Hepatocyte (in vitro differentiated cells): ENCODE results near the gene PITPNC1. TPM values are rescaled to one million over a fixed set of nuclear protein-coding genes. Genes with fewer than 3 reads are reported as not detected.
"Not testable (repeated sequence)": the region's sequence is repeated elsewhere in the genome, so short reads cannot be mapped to it uniquely, and the experiment has no call there.

Source experiments
- DNase-seq: peaks from one replicate; pipeline ENCODE4 v3.0.0-alpha.2; 2016; ENCODE audit warnings: low spot score
- H2AFZ ChIP-seq: fragments of 200-600 bp; sonication (generic); 2 replicates; pipeline ENCODE4 v1.6.0; 2016; ENCODE audit warnings: antibody characterized with exemption, mild to moderate bottlenecking
- H3K27ac ChIP-seq: fragments of 200-600 bp; sonication (generic); 2 replicates; pipeline ENCODE4 v1.5.1; 2016; ENCODE audit warnings: mild to moderate bottlenecking
- H3K27me3 ChIP-seq: fragments of 200-600 bp; sonication (generic); 2 replicates; pipeline ENCODE4 v1.6.1; 2016
- H3K36me3 ChIP-seq: fragments of 200-600 bp; sonication (generic); replicated peaks from 2 replicates; pipeline ENCODE4 v1.5.1; 2016; ENCODE audit warnings: low read depth; ENCODE audit not compliant: insufficient read depth
- H3K4me1 ChIP-seq: fragments of 200-600 bp; sonication (generic); 2 replicates; pipeline ENCODE4 v1.5.1; 2016; ENCODE audit warnings: mild to moderate bottlenecking, moderate library complexity; ENCODE audit not compliant: insufficient read depth
- H3K4me2 ChIP-seq: fragments of 200-600 bp; sonication (generic); 2 replicates; pipeline ENCODE4 v1.6.0; 2016
- H3K4me3 ChIP-seq: fragments of 200-600 bp; sonication (generic); 2 replicates; pipeline ENCODE4 v1.5.1; 2016; ENCODE audit warnings: mild to moderate bottlenecking
- H3K79me2 ChIP-seq: fragments of 200-600 bp; sonication (generic); 2 replicates; pipeline ENCODE4 v1.6.0; 2017; ENCODE audit warnings: mild to moderate bottlenecking
- H3K9me2 ChIP-seq: fragments of 200-600 bp; sonication (generic); replicated peaks from 2 replicates; pipeline ENCODE4 v1.6.0; 2017; ENCODE audit warnings: mild to moderate bottlenecking; ENCODE audit not compliant: insufficient read depth
- H3K9me3 ChIP-seq: fragments of 200-600 bp; sonication (generic); 2 replicates; pipeline ENCODE4 v1.5.1; 2016; ENCODE audit warnings: low read depth, mild to moderate bottlenecking
- H4K20me1 ChIP-seq: fragments of 200-600 bp; sonication (generic); 2 replicates; pipeline ENCODE4 v1.6.0; 2016; ENCODE audit warnings: mild to moderate bottlenecking; ENCODE audit not compliant: insufficient read depth, poor library complexity, severe bottlenecking
- EZH2 ChIP-seq: fragments of 200-600 bp; sonication (generic); IDR thresholded peaks from 2 replicates; pipeline ENCODE4 v1.6.1; 2016; ENCODE audit warnings: antibody characterized with exemption, mild to moderate bottlenecking, borderline replicate concordance
- EZH2phosphoT487 ChIP-seq: fragments of 200-600 bp; sonication (generic); IDR thresholded peaks from one replicate; pipeline ENCODE4 v1.6.1; 2018; ENCODE audit warnings: antibody characterized with exemption, mild to moderate bottlenecking, low read depth, moderate library complexity; ENCODE audit not compliant: unreplicated experiment, severe bottlenecking
- WGBS: methylation state at CpG from one replicate; pipeline ENCODE4 v1.1.6; 2016; ENCODE audit warnings: low lambda C conversion rate; ENCODE audit errors: missing lambda C conversion rate; 5-methylcytosine and 5-hydroxymethylcytosine counted together
- polyA plus RNA-seq: library from polyadenylated mRNA; unstranded; fragments of >200 nt; fragmentation: Nextera tagmentation; extraction: Ambion mirVana; gene quantifications from 2 replicates; pipeline ENCODE4 v1.2.1, GENCODE V29; 2016
- total RNA-seq: library from RNA; depleted of rRNA; stranded (reverse); fragments of >200 nt; gene quantifications from 2 replicates; pipeline ENCODE4 v1.2.3, GENCODE V29; 2014
- TF ChIP-seq, protein P1 (sequence below): fragments of 200-600 bp; sonication (generic); IDR thresholded peaks from 2 replicates; pipeline ENCODE4 v1.5.1; 2016; ENCODE audit warnings: antibody characterized with exemption, mild to moderate bottlenecking; ENCODE audit not compliant: poor library complexity

Gene PITPNC1
- total and polyA plus RNA-seq, 2 experiments from 2014 or later: 4.6 to 8.1 TPM

DNA sequence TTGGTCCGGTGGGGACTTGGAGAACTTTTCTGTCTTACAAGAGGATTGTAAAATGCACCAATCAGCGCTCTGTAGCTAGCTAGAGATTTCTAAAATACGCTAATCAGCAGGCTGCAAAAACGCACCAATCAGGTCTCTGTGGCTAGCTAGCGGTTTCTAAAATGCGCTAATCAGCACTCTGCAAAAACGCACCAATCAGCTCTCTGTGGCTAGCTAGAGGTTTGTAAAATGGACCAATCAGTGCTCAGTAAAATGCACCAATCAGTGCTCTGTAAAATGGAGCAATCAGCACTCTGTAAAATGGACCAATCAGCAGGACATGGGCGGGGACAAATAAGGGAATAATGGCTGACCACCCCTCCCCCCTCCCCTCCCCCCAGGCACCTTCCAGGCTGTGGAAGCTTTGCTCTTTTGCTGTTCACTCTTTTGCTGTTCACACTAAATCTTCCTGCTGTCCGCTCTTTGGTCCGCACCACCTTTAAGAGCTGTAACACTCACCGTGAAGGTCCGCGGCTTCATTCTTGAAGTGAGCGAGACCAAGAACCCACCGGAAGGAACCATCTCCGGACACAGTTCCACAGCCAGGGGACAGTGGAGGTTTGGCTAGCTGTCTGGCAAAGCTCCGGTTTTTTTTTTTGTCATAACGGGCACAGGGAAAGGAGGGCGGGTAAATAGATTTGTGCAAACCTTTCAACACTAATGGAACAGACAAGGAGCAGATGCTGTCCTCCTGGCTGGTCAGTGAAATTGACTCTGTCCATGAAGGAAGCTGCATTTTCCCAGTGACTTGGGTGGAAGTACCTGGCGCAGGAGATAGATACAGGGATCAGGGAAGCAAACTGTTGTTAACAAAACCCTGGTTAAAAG lies 8.3 kb downstream of the PITPNC1 start:
- Histone ChIP-seq H2AFZ (no peak overlapping the region), H3K79me2 (peaks cover 43% of the 10 kb centered on the region), H3K4me1 (peaks cover 4% of the 10 kb centered on the region), H3K4me3 (no peak overlapping the region), H4K20me1 (no peaks in the 10 kb centered on the region), H3K9me2 (no peaks in the 10 kb centered on the region), H3K4me2 (no peak overlapping the region), H3K27me3 (no peaks in the 10 kb centered on the region), H3K9me3 (no peaks in the 10 kb centered on the region), H3K27ac (no peak overlapping the region), H3K36me3 (no peaks in the 10 kb centered on the region)
- TF ChIP-seq EZH2phosphoT487 (no peak), EZH2 (no peak)
- TF ChIP-seq, protein P1, sequence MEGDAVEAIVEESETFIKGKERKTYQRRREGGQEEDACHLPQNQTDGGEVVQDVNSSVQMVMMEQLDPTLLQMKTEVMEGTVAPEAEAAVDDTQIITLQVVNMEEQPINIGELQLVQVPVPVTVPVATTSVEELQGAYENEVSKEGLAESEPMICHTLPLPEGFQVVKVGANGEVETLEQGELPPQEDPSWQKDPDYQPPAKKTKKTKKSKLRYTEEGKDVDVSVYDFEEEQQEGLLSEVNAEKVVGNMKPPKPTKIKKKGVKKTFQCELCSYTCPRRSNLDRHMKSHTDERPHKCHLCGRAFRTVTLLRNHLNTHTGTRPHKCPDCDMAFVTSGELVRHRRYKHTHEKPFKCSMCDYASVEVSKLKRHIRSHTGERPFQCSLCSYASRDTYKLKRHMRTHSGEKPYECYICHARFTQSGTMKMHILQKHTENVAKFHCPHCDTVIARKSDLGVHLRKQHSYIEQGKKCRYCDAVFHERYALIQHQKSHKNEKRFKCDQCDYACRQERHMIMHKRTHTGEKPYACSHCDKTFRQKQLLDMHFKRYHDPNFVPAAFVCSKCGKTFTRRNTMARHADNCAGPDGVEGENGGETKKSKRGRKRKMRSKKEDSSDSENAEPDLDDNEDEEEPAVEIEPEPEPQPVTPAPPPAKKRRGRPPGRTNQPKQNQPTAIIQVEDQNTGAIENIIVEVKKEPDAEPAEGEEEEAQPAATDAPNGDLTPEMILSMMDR: no peak
- 94% methylated on average over 19 of the region's 20 CpGs for WGBS
- DNase-seq: no peak

DNA sequence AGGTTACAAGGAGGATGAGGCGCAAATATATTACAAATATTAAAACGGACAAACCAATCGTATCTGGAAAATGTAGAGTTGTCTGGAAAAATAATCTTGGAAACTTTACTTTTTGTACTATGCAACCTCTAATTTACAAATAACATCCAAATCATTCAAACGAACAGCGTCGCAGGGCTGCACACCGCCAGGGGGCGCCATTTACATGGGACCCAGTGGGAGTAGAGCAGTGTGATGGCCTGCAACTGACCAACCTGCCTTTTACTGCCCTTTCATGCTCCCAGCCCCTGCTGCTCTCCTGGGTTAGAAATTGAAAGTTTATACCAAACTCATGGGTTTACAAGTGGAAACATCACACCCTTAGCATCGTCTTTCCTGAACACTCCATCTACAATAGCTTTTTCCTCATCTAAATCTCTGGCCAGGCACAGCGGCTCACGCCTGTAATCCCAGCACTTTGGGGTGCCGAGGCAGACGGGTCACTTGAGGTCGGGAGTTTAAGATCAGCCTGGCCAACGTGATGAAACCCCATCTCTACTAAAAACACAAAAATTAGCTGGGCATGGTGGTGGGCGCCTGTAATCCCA lies 10.0 kb downstream of the PITPNC1 start:
- no peak overlapping the region for H3K27ac ChIP-seq
- TF ChIP-seq EZH2: no peak
- no peak for TF ChIP-seq EZH2phosphoT487
- TF ChIP-seq, protein P1: peak; percentile 64
- H3K36me3 ChIP-seq: no peaks in the 10 kb centered on the region
- WGBS: 69% methylated on average over 16 of the region's 16 CpGs
- H3K27me3 ChIP-seq: no peaks in the 10 kb centered on the region
- no peaks in the 10 kb centered on the region for H3K9me2 ChIP-seq
- peak; percentile 56 for DNase-seq
- H3K4me1 ChIP-seq: peaks cover 14% of the 10 kb centered on the region
- H2AFZ ChIP-seq: no peak overlapping the region
- H3K79me2 ChIP-seq: peaks cover 38% of the 10 kb centered on the region
- no peaks in the 10 kb centered on the region for H4K20me1 ChIP-seq
- H3K4me3 ChIP-seq: no peak overlapping the region
- no peaks in the 10 kb centered on the region for H3K9me3 ChIP-seq
- no peak overlapping the region for H3K4me2 ChIP-seq

DNA sequence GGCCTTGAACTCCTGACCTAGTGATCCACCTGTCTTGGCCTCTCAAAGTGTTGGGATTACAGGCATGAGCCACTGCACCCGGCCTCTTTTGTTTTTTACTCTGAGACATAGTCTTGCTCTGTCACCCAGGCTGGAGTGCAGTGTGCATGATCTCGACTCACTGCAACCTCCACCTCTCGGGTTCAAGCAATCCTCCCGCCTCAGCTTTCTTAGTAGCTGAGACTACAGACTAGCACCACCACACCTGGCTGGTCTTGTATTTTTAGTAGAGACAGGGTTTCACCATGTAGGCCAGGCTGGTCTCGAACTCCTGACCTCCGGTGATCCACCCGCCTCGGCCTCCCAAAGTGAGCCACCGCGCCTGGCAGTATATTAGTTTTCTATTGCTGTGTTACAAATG lies 11.5 kb downstream of the PITPNC1 start:
- H3K27ac ChIP-seq, H3K4me3 ChIP-seq, H3K9me2 ChIP-seq, H2AFZ ChIP-seq, H3K36me3 ChIP-seq, H3K4me2 ChIP-seq, H3K27me3 ChIP-seq, H4K20me1 ChIP-seq, H3K9me3 ChIP-seq, DNase-seq: not testable (repeated sequence)
- H3K79me2 ChIP-seq: peaks cover 26% of the 10 kb centered on the region
- H3K4me1 ChIP-seq: peaks cover 14% of the 10 kb centered on the region
- 98% methylated on average over 10 of the region's 10 CpGs for whole genome bisulfite sequencing

DNA sequence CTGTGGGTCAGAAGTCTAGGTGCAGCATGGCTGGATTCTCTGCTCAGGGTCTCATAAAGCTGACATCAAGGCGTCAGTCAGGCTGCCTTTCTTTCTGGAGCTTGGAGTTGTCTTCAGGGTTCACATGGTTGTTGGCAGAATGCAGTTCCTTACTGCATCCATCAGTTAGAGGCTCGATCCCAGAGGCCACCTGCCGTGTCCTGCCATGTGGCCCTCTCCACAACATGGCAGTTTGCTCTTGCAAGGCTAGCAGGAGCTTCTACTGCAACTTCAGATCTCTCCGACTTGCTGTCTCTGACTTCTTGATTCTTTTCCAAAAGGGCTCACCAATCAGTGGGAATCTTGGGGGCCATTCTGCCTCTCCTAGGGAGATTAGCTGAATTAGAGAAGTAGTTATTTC lies 11.9 kb downstream of the PITPNC1 start:
- Histone ChIP-seq H3K27me3 (no peaks in the 10 kb centered on the region), H2AFZ (no peak overlapping the region), H3K36me3 (no peaks in the 10 kb centered on the region), H3K79me2 (peaks cover 21% of the 10 kb centered on the region), H3K27ac (no peak overlapping the region), H3K4me1 (peaks cover 14% of the 10 kb centered on the region), H3K9me2 (no peaks in the 10 kb centered on the region), H3K4me2 (no peak overlapping the region), H3K4me3 (no peak overlapping the region), H3K9me3 (no peaks in the 10 kb centered on the region), H4K20me1 (no peaks in the 10 kb centered on the region)
- WGBS: 90% methylated on average over 4 of the region's 4 CpGs
- DNase-seq: no peak
- TF ChIP-seq EZH2phosphoT487: no peak
- TF ChIP-seq, protein P1: no peak
- TF ChIP-seq EZH2: no peak
